HG03575 (cell line): ENCODE data around the gene ARF3.

Experiments used
- ATAC-seq: cut with Tn5 transposase; IDR thresholded peaks from one replicate; pipeline ENCODE4 v1.9.1; 2021; ENCODE audit not compliant: unreplicated experiment, insufficient number of reproducible peaks, low FRiP score; ENCODE audit errors: extremely low read depth

The ARF3 gene

GRCh38 chr12:48969833-48970701, 12.8 kb upstream of the ARF3 start:
- no peak for ATAC-seq

GRCh38 chr12:48969160-48969771, 12.0 kb upstream of the ARF3 start:
- no peak for ATAC-seq

GRCh38 chr12:48968467-48968866, 11.2 kb upstream of the ARF3 start:
- ATAC-seq = no peak

GRCh38 chr12:48967991-48968390, 10.7 kb upstream of the ARF3 start:
- ATAC-seq = no peak

- no peak for ATAC-seq
These were observed 9.0 kb upstream of the ARF3 start for GRCh38 chr12:48966177-48966895.

- no peak for ATAC-seq
These were observed 8.1 kb upstream of the ARF3 start for GRCh38 chr12:48965298-48965838.

GRCh38 chr12:48961801-48962200, 4.5 kb upstream of the ARF3 start:
- ATAC-seq = no peak

- no peak for ATAC-seq
These were observed 4.0 kb upstream of the ARF3 start for GRCh38 chr12:48961331-48961730.

GRCh38 chr12:48960834-48961233, 3.5 kb upstream of the ARF3 start:
- no peak for ATAC-seq

GRCh38 chr12:48958049-48958388, 732 bp upstream of the ARF3 start:
- no peak for ATAC-seq

GRCh38 chr12:48956279-48957140, 777 bp downstream of the ARF3 start:
- ATAC-seq = no peak

GRCh38 chr12:48954841-48955501, 2.3 kb downstream of the ARF3 start:
- ATAC-seq = no peak

GRCh38 chr12:48954061-48954460, 3.2 kb downstream of the ARF3 start:
- ATAC-seq = no peak

GRCh38 chr12:48952691-48953090, 4.6 kb downstream of the ARF3 start:
- no peak for ATAC-seq

GRCh38 chr12:48947727-48948126, 9.6 kb downstream of the ARF3 start:
- ATAC-seq = no peak

- no peak for ATAC-seq
These were observed 10.3 kb downstream of the ARF3 start for GRCh38 chr12:48946943-48947342.

- no peak for ATAC-seq
These were observed 11.1 kb downstream of the ARF3 start for GRCh38 chr12:48946205-48946604.

GRCh38 chr12:48943221-48943620, 14.1 kb downstream of the ARF3 start:
- ATAC-seq = no peak
